Esophagus squamous epithelium (tissue), 4 donors: ENCODE data around the gene RGS3.

Source experiments
- POLR2A ChIP-seq, 4 donors: fragments of 450-650 bp; IDR thresholded peaks; one replicate each; pipeline ENCODE4 v1.6.1; 2017; ENCODE audit warnings: antibody characterized with exemption in 4 of 4, mild to moderate bottlenecking in 4 of 4, moderate library complexity in 3 of 4
- TF ChIP-seq, protein P1 (sequence below), 6 experiments: fragments of 450-650 bp in 4 of 6; fragments of 200-600 bp in 2 of 6; sonication (generic) in 2 of 6; IDR thresholded peaks; one replicate each; pipeline ENCODE4 v1.5.1; 2016 to 2019; ENCODE audit warnings: antibody characterized with exemption in 6 of 6, mild to moderate bottlenecking in 4 of 6, moderate library complexity in 4 of 6

DNA sequence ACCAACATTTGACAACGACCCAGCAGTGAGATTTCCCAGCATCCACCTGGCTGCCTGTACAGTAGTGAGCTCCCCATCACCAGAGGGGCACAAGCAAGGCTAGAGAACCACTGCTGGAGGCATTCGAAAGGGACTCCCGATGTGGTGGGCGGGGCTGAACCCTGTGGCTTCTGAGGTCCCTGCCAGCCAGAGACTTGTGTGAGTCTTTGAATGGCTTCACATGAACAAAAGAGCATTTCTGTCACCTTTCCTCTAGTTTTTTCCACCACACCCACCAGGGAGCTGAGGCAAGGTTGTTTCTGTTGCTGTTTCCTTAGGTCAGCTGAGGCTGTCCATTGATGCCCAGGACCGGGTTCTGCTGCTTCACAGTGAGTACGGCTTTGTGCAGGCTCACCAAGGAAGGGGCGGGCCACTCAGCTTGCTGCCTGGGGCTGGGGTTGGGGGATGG, 15.7 kb downstream of the RGS3 start:
- TF ChIP-seq, protein P1, sequence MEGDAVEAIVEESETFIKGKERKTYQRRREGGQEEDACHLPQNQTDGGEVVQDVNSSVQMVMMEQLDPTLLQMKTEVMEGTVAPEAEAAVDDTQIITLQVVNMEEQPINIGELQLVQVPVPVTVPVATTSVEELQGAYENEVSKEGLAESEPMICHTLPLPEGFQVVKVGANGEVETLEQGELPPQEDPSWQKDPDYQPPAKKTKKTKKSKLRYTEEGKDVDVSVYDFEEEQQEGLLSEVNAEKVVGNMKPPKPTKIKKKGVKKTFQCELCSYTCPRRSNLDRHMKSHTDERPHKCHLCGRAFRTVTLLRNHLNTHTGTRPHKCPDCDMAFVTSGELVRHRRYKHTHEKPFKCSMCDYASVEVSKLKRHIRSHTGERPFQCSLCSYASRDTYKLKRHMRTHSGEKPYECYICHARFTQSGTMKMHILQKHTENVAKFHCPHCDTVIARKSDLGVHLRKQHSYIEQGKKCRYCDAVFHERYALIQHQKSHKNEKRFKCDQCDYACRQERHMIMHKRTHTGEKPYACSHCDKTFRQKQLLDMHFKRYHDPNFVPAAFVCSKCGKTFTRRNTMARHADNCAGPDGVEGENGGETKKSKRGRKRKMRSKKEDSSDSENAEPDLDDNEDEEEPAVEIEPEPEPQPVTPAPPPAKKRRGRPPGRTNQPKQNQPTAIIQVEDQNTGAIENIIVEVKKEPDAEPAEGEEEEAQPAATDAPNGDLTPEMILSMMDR (IDR thresholded peaks at IDR 0.05): no peak
- no peak for TF ChIP-seq POLR2A (IDR thresholded peaks at IDR 0.05)
